Karpas-422 (cell line): ENCODE results near the gene NID1. TPM values are rescaled to one million over a fixed set of nuclear protein-coding genes. Genes with fewer than 3 reads are reported as not detected.

Experiments used
- DNase-seq: peaks from one replicate; pipeline ENCODE4 v3.0.0-alpha.2; 2015
- H2AFZ ChIP-seq: fragments of 200-600 bp; sonication (generic); 2 replicates; pipeline ENCODE4 v1.6.1; 2014; ENCODE audit warnings: antibody characterized with exemption, low read length, mixed read lengths
- H3K27ac ChIP-seq: fragments of 200-600 bp; sonication (generic); 2 replicates; pipeline ENCODE4 v1.5.1; 2014; ENCODE audit warnings: mild to moderate bottlenecking, low read length, moderate library complexity
- H3K27me3 ChIP-seq: fragments of 200-600 bp; sonication (generic); 2 replicates; pipeline ENCODE4 v1.6.1; 2014; ENCODE audit warnings: low read length, mixed read lengths
- H3K36me3 ChIP-seq: fragments of 200-600 bp; sonication (generic); 2 replicates; pipeline ENCODE4 v1.6.1; 2014; ENCODE audit warnings: low read length, mixed read lengths; ENCODE audit not compliant: insufficient read depth
- H3K4me1 ChIP-seq: fragments of 200-600 bp; sonication (generic); 2 replicates; pipeline ENCODE4 v1.6.1; 2014; ENCODE audit warnings: mild to moderate bottlenecking, low read length, mixed read lengths
- H3K4me2 ChIP-seq: fragments of 200-600 bp; sonication (generic); 2 replicates; pipeline ENCODE4 v1.6.1; 2014; ENCODE audit warnings: low read length, low read depth, mild to moderate bottlenecking; ENCODE audit not compliant: poor library complexity, severe bottlenecking
- H3K4me3 ChIP-seq: fragments of 200-600 bp; sonication (generic); 2 replicates; pipeline ENCODE4 v1.5.1; 2014; ENCODE audit warnings: mild to moderate bottlenecking, antibody characterized with exemption, low read length, mixed read lengths
- H3K79me2 ChIP-seq: fragments of 200-600 bp; sonication (generic); 2 replicates; pipeline ENCODE4 v1.6.1; 2014; ENCODE audit warnings: mild to moderate bottlenecking, low read length, mixed read lengths
- H3K9ac ChIP-seq: fragments of 200-600 bp; sonication (generic); 2 replicates; pipeline ENCODE4 v1.6.0; 2014; ENCODE audit warnings: low read length
- H3K9me2 ChIP-seq: fragments of 200-600 bp; sonication (generic), shearing (Covaris generic); replicated peaks from 2 replicates; pipeline ENCODE4 v1.6.0; 2014; ENCODE audit warnings: mild to moderate bottlenecking, low read length, moderate library complexity; ENCODE audit not compliant: insufficient read depth
- H3K9me3 ChIP-seq: fragments of 300-700, 200-600 bp; sonication (generic); 2 replicates; pipeline ENCODE4 v1.6.1; 2014; ENCODE audit warnings: low read length, mixed read lengths
- H4K20me1 ChIP-seq: fragments of 200-600 bp; sonication (generic); 2 replicates; pipeline ENCODE4 v1.6.1; 2014; ENCODE audit warnings: mild to moderate bottlenecking, antibody characterized with exemption, low read length, low read depth; ENCODE audit not compliant: insufficient read depth
- total RNA-seq: library from RNA; depleted of rRNA; stranded (reverse); fragments of >200 nt; shearing (Covaris generic); gene quantifications from 2 replicates; pipeline ENCODE4 v1.2.3, GENCODE V29; 2014; ENCODE audit warnings: low replicate concordance

NID1 gene
- total RNA-seq, 1 experiment from 2014 or later = not detected

GRCh38 chr1:235992346-235992745 lies 72.5 kb downstream of the NID1 start:
- H3K4me3 ChIP-seq = no peak overlapping the region
- H3K36me3 ChIP-seq = no peaks in the 10 kb centered on the region
- H3K27me3 ChIP-seq = no peaks in the 10 kb centered on the region
- DNase-seq = no peak
- H3K27ac ChIP-seq = no peak overlapping the region
- no peak overlapping the region for H3K4me2 ChIP-seq
- H2AFZ ChIP-seq = no peak overlapping the region
- no peak overlapping the region for H3K9ac ChIP-seq
- H4K20me1 ChIP-seq = no peaks in the 10 kb centered on the region
- H3K79me2 ChIP-seq = no peaks in the 10 kb centered on the region
- H3K9me2 ChIP-seq = no peaks in the 10 kb centered on the region
- H3K9me3 ChIP-seq = no peaks in the 10 kb centered on the region
- H3K4me1 ChIP-seq = no peaks in the 10 kb centered on the region

GRCh38 chr1:235990330-235990795 lies 74.5 kb downstream of the NID1 start:
- no peak for DNase-seq
- no peaks in the 10 kb centered on the region for H3K4me1 ChIP-seq
- H3K9me2 ChIP-seq = no peaks in the 10 kb centered on the region
- no peak overlapping the region for H3K27ac ChIP-seq
- no peak overlapping the region for H3K4me3 ChIP-seq
- H3K27me3 ChIP-seq = no peaks in the 10 kb centered on the region
- no peaks in the 10 kb centered on the region for H4K20me1 ChIP-seq
- H3K9ac ChIP-seq = no peak overlapping the region
- H2AFZ ChIP-seq = no peak overlapping the region
- no peaks in the 10 kb centered on the region for H3K36me3 ChIP-seq
- no peaks in the 10 kb centered on the region for H3K79me2 ChIP-seq
- no peaks in the 10 kb centered on the region for H3K9me3 ChIP-seq
- no peak overlapping the region for H3K4me2 ChIP-seq

- no peak overlapping the region for H3K4me3 ChIP-seq
- H3K27ac ChIP-seq = no peak overlapping the region
- H3K36me3 ChIP-seq = no peaks in the 10 kb centered on the region
- H3K27me3 ChIP-seq = no peaks in the 10 kb centered on the region
- H3K79me2 ChIP-seq = no peaks in the 10 kb centered on the region
- H3K4me2 ChIP-seq = no peak overlapping the region
- DNase-seq = no peak
- no peak overlapping the region for H3K9ac ChIP-seq
- H3K9me3 ChIP-seq = no peaks in the 10 kb centered on the region
- no peaks in the 10 kb centered on the region for H3K9me2 ChIP-seq
- H2AFZ ChIP-seq = no peak overlapping the region
- H4K20me1 ChIP-seq = no peaks in the 10 kb centered on the region
- no peaks in the 10 kb centered on the region for H3K4me1 ChIP-seq
Measured at GRCh38 chr1:235989105-235989504, 75.8 kb downstream of the NID1 start.

GRCh38 chr1:235986869-235987268 lies 78.0 kb downstream of the NID1 start:
- Histone ChIP-seq H3K4me2 (no peak overlapping the region), H3K4me3 (no peak overlapping the region), H2AFZ (no peak overlapping the region)

GRCh38 chr1:235984041-235984825 lies 80.7 kb downstream of the NID1 start:
- no peak overlapping the region for H3K4me2 ChIP-seq
- H2AFZ ChIP-seq = no peak overlapping the region
- H3K9ac ChIP-seq = no peak overlapping the region

More at GRCh38 chr1:235986869-235987268, 78.0 kb downstream of the NID1 start:
- H3K4me1 ChIP-seq = no peaks in the 10 kb centered on the region
- H3K9me3 ChIP-seq = no peaks in the 10 kb centered on the region
- H4K20me1 ChIP-seq = no peaks in the 10 kb centered on the region
- H3K27ac ChIP-seq = no peak overlapping the region
- no peak for DNase-seq
- no peaks in the 10 kb centered on the region for H3K9me2 ChIP-seq
- H3K9ac ChIP-seq = no peak overlapping the region
- H3K36me3 ChIP-seq = no peaks in the 10 kb centered on the region
- H3K27me3 ChIP-seq = no peaks in the 10 kb centered on the region
- no peaks in the 10 kb centered on the region for H3K79me2 ChIP-seq

GRCh38 chr1:235980976-235981375 lies 83.9 kb downstream of the NID1 start:
- H3K4me1 ChIP-seq = no peaks in the 10 kb centered on the region
- no peaks in the 10 kb centered on the region for H4K20me1 ChIP-seq
- H3K27ac ChIP-seq = no peak overlapping the region
- H3K9me2 ChIP-seq = no peaks in the 10 kb centered on the region
- no peak overlapping the region for H3K9ac ChIP-seq
- no peaks in the 10 kb centered on the region for H3K79me2 ChIP-seq
- no peak overlapping the region for H2AFZ ChIP-seq
- no peaks in the 10 kb centered on the region for H3K36me3 ChIP-seq
- no peak overlapping the region for H3K4me2 ChIP-seq
- H3K9me3 ChIP-seq = no peaks in the 10 kb centered on the region
- no peak overlapping the region for H3K4me3 ChIP-seq
- no peak for DNase-seq
- H3K27me3 ChIP-seq = no peaks in the 10 kb centered on the region

More at GRCh38 chr1:235984041-235984825, 80.7 kb downstream of the NID1 start:
- DNase-seq = no peak
- no peaks in the 10 kb centered on the region for H3K9me2 ChIP-seq
- H3K36me3 ChIP-seq = no peaks in the 10 kb centered on the region
- no peak overlapping the region for H3K27ac ChIP-seq
- no peaks in the 10 kb centered on the region for H3K4me1 ChIP-seq
- H3K4me3 ChIP-seq = no peak overlapping the region
- no peaks in the 10 kb centered on the region for H3K79me2 ChIP-seq
- H4K20me1 ChIP-seq = no peaks in the 10 kb centered on the region
- H3K27me3 ChIP-seq = no peaks in the 10 kb centered on the region
- H3K9me3 ChIP-seq = no peaks in the 10 kb centered on the region

GRCh38 chr1:235979716-235980333 lies 85.1 kb downstream of the NID1 start:
- Histone ChIP-seq H3K4me2 (no peak overlapping the region), H3K4me3 (no peak overlapping the region), H3K27ac (no peak overlapping the region), H4K20me1 (no peaks in the 10 kb centered on the region), H3K27me3 (no peaks in the 10 kb centered on the region), H3K4me1 (no peaks in the 10 kb centered on the region), H3K79me2 (no peaks in the 10 kb centered on the region), H3K9me2 (no peaks in the 10 kb centered on the region), H2AFZ (no peak overlapping the region), H3K9ac (no peak overlapping the region), H3K36me3 (no peaks in the 10 kb centered on the region), H3K9me3 (no peaks in the 10 kb centered on the region)
- DNase-seq = no peak

- Histone ChIP-seq H3K79me2 (no peaks in the 10 kb centered on the region), H2AFZ (no peak overlapping the region), H3K4me3 (no peak overlapping the region), H4K20me1 (no peaks in the 10 kb centered on the region), H3K9me2 (no peaks in the 10 kb centered on the region), H3K4me2 (no peak overlapping the region), H3K4me1 (no peaks in the 10 kb centered on the region), H3K36me3 (no peaks in the 10 kb centered on the region), H3K27ac (no peak overlapping the region), H3K27me3 (no peaks in the 10 kb centered on the region), H3K9ac (no peak overlapping the region), H3K9me3 (no peaks in the 10 kb centered on the region)
- DNase-seq = no peak
Measured at GRCh38 chr1:235979176-235979575, 85.7 kb downstream of the NID1 start.
